Measurements from ENCODE around the gene USP21.

Gene USP21

GRCh38 chr1:161133220-161133740 lies 26.0 kb upstream of the USP21 start:
- Histone ChIP-seq H3K14ac (ENCODE audit: low read length in 2 of 2) (no peak overlapping the region), H3K79me1 (replicated peaks; ENCODE audit: low read length, poor library complexity, severe bottlenecking) (peaks cover 32% of the 10 kb centered on the region), H2BK120ac (ENCODE audit: low read depth, low read length) (no peak overlapping the region), H3K9me3 (ENCODE audit: control insufficient read depth, low read length) (no peaks in the 10 kb centered on the region), H3K18ac (ENCODE audit: low read depth in 1 of 2, low read length in 2 of 2) (peak overlapping the region; percentile 91 to 98), H3K27ac (ENCODE audit: low read length, poor library complexity, severe bottlenecking) (peak overlapping the region; percentile 88), H3K4me2 (ENCODE audit: low read length, poor library complexity, severe bottlenecking) (peak overlapping the region; percentile 40), H2BK15ac (ENCODE audit: low read depth, poor library complexity, severe bottlenecking) (no peak overlapping the region), H3K4me3 (ENCODE audit: insufficient read depth in 1 of 2, low read depth in 1 of 2, low read length in 2 of 2) (peak overlapping the region; percentile 75 to 94), H4K91ac (ENCODE audit: low read length) (peak overlapping the region; percentile 62), H3K4me1 (ENCODE audit: control insufficient read depth, insufficient read depth, low read depth, low read length) (peaks cover 9% of the 10 kb centered on the region), H3K27me3 (ENCODE audit: control insufficient read depth in 1 of 2, insufficient read depth in 1 of 2, low read length in 2 of 2) (no peaks in the 10 kb centered on the region), H3K36me3 (ENCODE audit: control insufficient read depth in 1 of 2, insufficient read depth in 2 of 2, low read depth in 1 of 2, low read length in 2 of 2) (peaks cover 6 to 24% of the 10 kb centered on the region in 2 experiments), H3K9ac (ENCODE audit: low read length) (peak overlapping the region; percentile 95), H2AK5ac (ENCODE audit: low read length, severe bottlenecking) (no peak overlapping the region), H2BK12ac (ENCODE audit: low read length in 2 of 2) (peak overlapping the region in 1 of 2 experiments; percentile 47), H2AFZ (ENCODE audit: low read depth, low read length) (peak overlapping the region; percentile 64), H3K23ac (ENCODE audit: low read length in 2 of 2) (peak overlapping the region in 1 of 2 experiments; percentile 70), H3K4ac (ENCODE audit: low read depth in 1 of 2, low read length in 2 of 2) (peak overlapping the region; percentile 75 to 85), H2BK5ac (ENCODE audit: low read depth, low read length, poor library complexity, severe bottlenecking) (no peak overlapping the region), H4K8ac (ENCODE audit: low read length) (peak overlapping the region; percentile 90)
- DNase-seq, result peak; percentile 64
- 1% methylated on average over 11 of the region's 11 CpGs for WGBS

- H3K4ac ChIP-seq (ENCODE audit: low read depth in 1 of 2, low read length in 2 of 2), result no peak overlapping the region
- H3K79me1 ChIP-seq (replicated peaks; ENCODE audit: low read length, poor library complexity, severe bottlenecking), result peaks cover 30% of the 10 kb centered on the region
- H2BK5ac ChIP-seq (ENCODE audit: low read depth, low read length, poor library complexity, severe bottlenecking), result no peak overlapping the region
- no peak for DNase-seq
- no peak overlapping the region for H2BK120ac ChIP-seq (ENCODE audit: low read depth, low read length)
- no peak overlapping the region for H3K14ac ChIP-seq (ENCODE audit: low read length in 2 of 2)
- H2AK5ac ChIP-seq (ENCODE audit: low read length, severe bottlenecking), result no peak overlapping the region
- 90% methylated on average over 3 of the region's 3 CpGs for WGBS
- H3K18ac ChIP-seq (ENCODE audit: low read depth in 1 of 2, low read length in 2 of 2), result no peak overlapping the region
- no peak overlapping the region for H4K8ac ChIP-seq (ENCODE audit: low read length)
- H2BK15ac ChIP-seq (ENCODE audit: low read depth, poor library complexity, severe bottlenecking), result no peak overlapping the region
- no peak overlapping the region for H4K91ac ChIP-seq (ENCODE audit: low read length)
- H3K36me3 ChIP-seq (ENCODE audit: control insufficient read depth in 1 of 2, insufficient read depth in 2 of 2, low read depth in 1 of 2, low read length in 2 of 2), result peaks cover 0 to 4% of the 10 kb centered on the region in 2 experiments
- no peak overlapping the region for H2AFZ ChIP-seq (ENCODE audit: low read depth, low read length)
- no peak overlapping the region for H3K9ac ChIP-seq (ENCODE audit: low read length)
- H3K27me3 ChIP-seq (ENCODE audit: control insufficient read depth in 1 of 2, insufficient read depth in 1 of 2, low read length in 2 of 2), result no peaks in the 10 kb centered on the region
- no peak overlapping the region for H3K4me2 ChIP-seq (ENCODE audit: low read length, poor library complexity, severe bottlenecking)
- H3K23ac ChIP-seq (ENCODE audit: low read length in 2 of 2), result no peak overlapping the region
- H3K4me1 ChIP-seq (ENCODE audit: control insufficient read depth, insufficient read depth, low read depth, low read length), result peaks cover 7% of the 10 kb centered on the region
- no peaks in the 10 kb centered on the region for H3K9me3 ChIP-seq (ENCODE audit: control insufficient read depth, low read length)
- H3K4me3 ChIP-seq (ENCODE audit: insufficient read depth in 1 of 2, low read depth in 1 of 2, low read length in 2 of 2), result no peak overlapping the region
- H3K27ac ChIP-seq (ENCODE audit: low read length, poor library complexity, severe bottlenecking), result no peak overlapping the region
- H2BK12ac ChIP-seq (ENCODE audit: low read length in 2 of 2), result no peak overlapping the region
These were observed 21.4 kb upstream of the USP21 start for GRCh38 chr1:161137881-161138280.

- Histone ChIP-seq H3K4ac (ENCODE audit: low read depth in 1 of 2, low read length in 2 of 2) (no peak overlapping the region), H2BK120ac (ENCODE audit: low read depth, low read length) (no peak overlapping the region), H2BK5ac (ENCODE audit: low read depth, low read length, poor library complexity, severe bottlenecking) (no peak overlapping the region), H3K27ac (ENCODE audit: low read length, poor library complexity, severe bottlenecking) (no peak overlapping the region), H3K4me1 (ENCODE audit: control insufficient read depth, insufficient read depth, low read depth, low read length) (peaks cover 7% of the 10 kb centered on the region), H3K9me3 (ENCODE audit: control insufficient read depth, low read length) (no peaks in the 10 kb centered on the region), H3K4me2 (ENCODE audit: low read length, poor library complexity, severe bottlenecking) (no peak overlapping the region), H2AFZ (ENCODE audit: low read depth, low read length) (no peak overlapping the region), H3K27me3 (ENCODE audit: control insufficient read depth in 1 of 2, insufficient read depth in 1 of 2, low read length in 2 of 2) (no peaks in the 10 kb centered on the region), H2BK12ac (ENCODE audit: low read length in 2 of 2) (no peak overlapping the region), H3K36me3 (ENCODE audit: control insufficient read depth in 1 of 2, insufficient read depth in 2 of 2, low read depth in 1 of 2, low read length in 2 of 2) (peaks cover 0 to 4% of the 10 kb centered on the region in 2 experiments), H3K9ac (ENCODE audit: low read length) (no peak overlapping the region), H2BK15ac (ENCODE audit: low read depth, poor library complexity, severe bottlenecking) (no peak overlapping the region), H4K91ac (ENCODE audit: low read length) (no peak overlapping the region), H3K14ac (ENCODE audit: low read length in 2 of 2) (no peak overlapping the region), H2AK5ac (ENCODE audit: low read length, severe bottlenecking) (no peak overlapping the region), H3K18ac (ENCODE audit: low read depth in 1 of 2, low read length in 2 of 2) (no peak overlapping the region), H4K8ac (ENCODE audit: low read length) (no peak overlapping the region), H3K79me1 (replicated peaks; ENCODE audit: low read length, poor library complexity, severe bottlenecking) (peaks cover 30% of the 10 kb centered on the region), H3K23ac (ENCODE audit: low read length in 2 of 2) (no peak overlapping the region), H3K4me3 (ENCODE audit: insufficient read depth in 1 of 2, low read depth in 1 of 2, low read length in 2 of 2) (no peak overlapping the region)
- DNase-seq, result no peak
- 100% methylated on average over 1 of the region's 1 CpG for WGBS
These were observed 20.9 kb upstream of the USP21 start for GRCh38 chr1:161138431-161138830.

- H3K4me3 ChIP-seq (ENCODE audit: insufficient read depth in 1 of 2, low read depth in 1 of 2, low read length in 2 of 2), result no peak overlapping the region
- no peaks in the 10 kb centered on the region for H3K9me3 ChIP-seq (ENCODE audit: control insufficient read depth, low read length)
- WGBS, result no CpG with 5 or more reads among the region's 1 CpG
- no peak overlapping the region for H3K4ac ChIP-seq (ENCODE audit: low read depth in 1 of 2, low read length in 2 of 2)
- no peak overlapping the region for H3K9ac ChIP-seq (ENCODE audit: low read length)
- no peaks in the 10 kb centered on the region for H3K4me1 ChIP-seq (ENCODE audit: control insufficient read depth, insufficient read depth, low read depth, low read length)
- H2BK5ac ChIP-seq (ENCODE audit: low read depth, low read length, poor library complexity, severe bottlenecking), result no peak overlapping the region
- H3K27me3 ChIP-seq (ENCODE audit: control insufficient read depth in 1 of 2, insufficient read depth in 1 of 2, low read length in 2 of 2), result no peaks in the 10 kb centered on the region
- H3K4me2 ChIP-seq (ENCODE audit: low read length, poor library complexity, severe bottlenecking), result no peak overlapping the region
- H4K8ac ChIP-seq (ENCODE audit: low read length), result no peak overlapping the region
- no peak overlapping the region for H3K18ac ChIP-seq (ENCODE audit: low read depth in 1 of 2, low read length in 2 of 2)
- H2BK120ac ChIP-seq (ENCODE audit: low read depth, low read length), result no peak overlapping the region
- no peak overlapping the region for H4K91ac ChIP-seq (ENCODE audit: low read length)
- peaks cover 0 to 1% of the 10 kb centered on the region in 2 experiments for H3K36me3 ChIP-seq (ENCODE audit: control insufficient read depth in 1 of 2, insufficient read depth in 2 of 2, low read depth in 1 of 2, low read length in 2 of 2)
- no peak overlapping the region for H2AFZ ChIP-seq (ENCODE audit: low read depth, low read length)
- H2BK15ac ChIP-seq (ENCODE audit: low read depth, poor library complexity, severe bottlenecking), result no peak overlapping the region
- H3K23ac ChIP-seq (ENCODE audit: low read length in 2 of 2), result no peak overlapping the region
- H2AK5ac ChIP-seq (ENCODE audit: low read length, severe bottlenecking), result no peak overlapping the region
- H3K27ac ChIP-seq (ENCODE audit: low read length, poor library complexity, severe bottlenecking), result no peak overlapping the region
- no peak overlapping the region for H2BK12ac ChIP-seq (ENCODE audit: low read length in 2 of 2)
- H3K14ac ChIP-seq (ENCODE audit: low read length in 2 of 2), result no peak overlapping the region
- peak; percentile 70 for DNase-seq
- peaks cover 29% of the 10 kb centered on the region for H3K79me1 ChIP-seq (replicated peaks; ENCODE audit: low read length, poor library complexity, severe bottlenecking)
These were observed 19.5 kb upstream of the USP21 start for GRCh38 chr1:161139766-161140165.

All from mesenchymal stem cell (in vitro differentiated cells and primary cell).